HEK293 (cell line): ENCODE measurements around the gene NR1H2.
A peak's percentile ranks its signal among the peaks of the same experiment; 100 is the strongest.
"Not testable (repeated sequence)": the region's sequence is repeated elsewhere in the genome, so short reads cannot be mapped to it uniquely, and the experiment has no call there.

Experiments
- CTCF ChIA-PET: fragments of 350-600 bp; formaldehyde crosslinking; extraction: SDS; loops from one replicate; lab custom pipeline; 2021; ENCODE audit warnings: antibody characterized with exemption; lab: Yijun Ruan, JAX
- POLR2A ChIA-PET: fragments of 300-600 bp; formaldehyde crosslinking; extraction: SDS; loops from one replicate; lab custom pipeline; 2020; ENCODE audit warnings: antibody characterized with exemption, inconsistent platforms; lab: Yijun Ruan, JAX
- H3K27ac ChIP-seq: fragments of 200-500 bp; sonication (Bioruptor generic); 2 replicates; pipeline ENCODE4 v1.5.1; 2014; ENCODE audit warnings: low read depth, low read length, control low read depth, inconsistent platforms; ENCODE audit errors: extremely low read depth
- H3K36me3 ChIP-seq, 2 experiments: fragments of 200-500 bp in 1 of 2; sonication (Bioruptor generic) in 1 of 2; 1 replicate in 1 of 2; 2 replicates in 1 of 2; pipeline ENCODE4 v1.5.1; 2014 to 2017; ENCODE audit warnings: inconsistent platforms in 2 of 2, low read length in 2 of 2; ENCODE audit not compliant: control insufficient read depth in 2 of 2, insufficient read depth in 1 of 2
- H3K4me1 ChIP-seq: fragments of 200-500 bp; sonication (Bioruptor generic); 2 replicates; pipeline ENCODE4 v1.5.1; 2014; ENCODE audit warnings: mild to moderate bottlenecking, low read length, inconsistent platforms; ENCODE audit not compliant: control insufficient read depth, insufficient read depth
- H3K4me3 ChIP-seq: 2 replicates; pipeline ENCODE4 v1.5.1; 2011; ENCODE audit warnings: low read depth, mild to moderate bottlenecking, control low read depth, low read length, moderate library complexity
- H3K9me3 ChIP-seq: fragments of 200-500 bp; sonication (Bioruptor generic); 2 replicates; pipeline ENCODE4 v1.5.1; 2014; ENCODE audit warnings: low read depth, low read length, inconsistent platforms; ENCODE audit not compliant: control insufficient read depth, insufficient read depth
- REPIN1 ChIP-seq: fragments of 450-650 bp; formaldehyde crosslinking; IDR thresholded peaks from 2 replicates; pipeline ENCODE4 v1.5.1; 2017; ENCODE audit warnings: missing biosample characterization, missing genetic modification characterization, low read depth
- ZBTB1 ChIP-seq: fragments of 450-650 bp; formaldehyde crosslinking; IDR thresholded peaks from 2 replicates; pipeline ENCODE4 v1.5.1; 2016; ENCODE audit warnings: missing biosample characterization, missing genetic modification characterization
- ZNF518A ChIP-seq: fragments of 450-650 bp; formaldehyde crosslinking; conservative IDR thresholded peaks from 2 replicates; pipeline ENCODE4 v1.5.1; 2016; ENCODE audit warnings: low read depth, missing biosample characterization, missing genetic modification characterization
- ZNF560 ChIP-seq: fragments of 450-650 bp; formaldehyde crosslinking; IDR thresholded peaks from 2 replicates; pipeline ENCODE4 v1.5.1; 2017; ENCODE audit warnings: missing biosample characterization, missing genetic modification characterization, borderline replicate concordance
- ZNF561 ChIP-seq: fragments of 450-650 bp; IDR thresholded peaks from 2 replicates; pipeline ENCODE4 v1.5.1; 2018; ENCODE audit warnings: missing biosample characterization, missing genetic modification characterization, borderline replicate concordance
- ZNF624 ChIP-seq: fragments of 450-650 bp; formaldehyde crosslinking; IDR thresholded peaks from 2 replicates; pipeline ENCODE4 v1.5.1; 2017; ENCODE audit warnings: missing biosample characterization, missing genetic modification characterization
- ZNF654 ChIP-seq: fragments of 450-650 bp; formaldehyde crosslinking; IDR thresholded peaks from 2 replicates; pipeline ENCODE4 v1.5.1; 2016; ENCODE audit warnings: low read depth, missing biosample characterization, missing genetic modification characterization
- ZNF660 ChIP-seq: fragments of 450-650 bp; IDR thresholded peaks from 2 replicates; pipeline ENCODE4 v1.5.1; 2018; ENCODE audit warnings: missing biosample characterization, mild to moderate bottlenecking, missing genetic modification characterization
- ZNF791 ChIP-seq: fragments of 450-650 bp; formaldehyde crosslinking; IDR thresholded peaks from 2 replicates; pipeline ENCODE4 v1.5.1; 2016; ENCODE audit warnings: missing biosample characterization, missing genetic modification characterization
- ZSCAN5A ChIP-seq: fragments of 450-650 bp; formaldehyde crosslinking; IDR thresholded peaks from 2 replicates; pipeline ENCODE4 v1.5.1; 2016; ENCODE audit warnings: missing biosample characterization, missing genetic modification characterization
- TF ChIP-seq, protein P1 (sequence below): fragments of 450-650 bp; formaldehyde crosslinking; IDR thresholded peaks from 2 replicates; pipeline ENCODE4 v1.5.1; 2017; ENCODE audit warnings: missing biosample characterization, missing genetic modification characterization
- TF ChIP-seq, protein P2 (sequence below): fragments of 450-650 bp; formaldehyde crosslinking; IDR thresholded peaks from 2 replicates; pipeline ENCODE4 v1.5.1; 2016; ENCODE audit warnings: missing biosample characterization, missing genetic modification characterization
- TF ChIP-seq, protein P3 (sequence below): fragments of 450-650 bp; formaldehyde crosslinking; IDR thresholded peaks from 2 replicates; pipeline ENCODE4 v1.5.1; 2017; ENCODE audit warnings: missing biosample characterization, missing genetic modification characterization

Gene NR1H2

GRCh38 chr19:50352242-50352641 lies 24.0 kb upstream of the NR1H2 start (continued):
- TF ChIP-seq, protein P1, sequence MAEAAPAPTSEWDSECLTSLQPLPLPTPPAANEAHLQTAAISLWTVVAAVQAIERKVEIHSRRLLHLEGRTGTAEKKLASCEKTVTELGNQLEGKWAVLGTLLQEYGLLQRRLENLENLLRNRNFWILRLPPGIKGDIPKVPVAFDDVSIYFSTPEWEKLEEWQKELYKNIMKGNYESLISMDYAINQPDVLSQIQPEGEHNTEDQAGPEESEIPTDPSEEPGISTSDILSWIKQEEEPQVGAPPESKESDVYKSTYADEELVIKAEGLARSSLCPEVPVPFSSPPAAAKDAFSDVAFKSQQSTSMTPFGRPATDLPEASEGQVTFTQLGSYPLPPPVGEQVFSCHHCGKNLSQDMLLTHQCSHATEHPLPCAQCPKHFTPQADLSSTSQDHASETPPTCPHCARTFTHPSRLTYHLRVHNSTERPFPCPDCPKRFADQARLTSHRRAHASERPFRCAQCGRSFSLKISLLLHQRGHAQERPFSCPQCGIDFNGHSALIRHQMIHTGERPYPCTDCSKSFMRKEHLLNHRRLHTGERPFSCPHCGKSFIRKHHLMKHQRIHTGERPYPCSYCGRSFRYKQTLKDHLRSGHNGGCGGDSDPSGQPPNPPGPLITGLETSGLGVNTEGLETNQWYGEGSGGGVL (tag by site-specific recombination), result no peak

DNA sequence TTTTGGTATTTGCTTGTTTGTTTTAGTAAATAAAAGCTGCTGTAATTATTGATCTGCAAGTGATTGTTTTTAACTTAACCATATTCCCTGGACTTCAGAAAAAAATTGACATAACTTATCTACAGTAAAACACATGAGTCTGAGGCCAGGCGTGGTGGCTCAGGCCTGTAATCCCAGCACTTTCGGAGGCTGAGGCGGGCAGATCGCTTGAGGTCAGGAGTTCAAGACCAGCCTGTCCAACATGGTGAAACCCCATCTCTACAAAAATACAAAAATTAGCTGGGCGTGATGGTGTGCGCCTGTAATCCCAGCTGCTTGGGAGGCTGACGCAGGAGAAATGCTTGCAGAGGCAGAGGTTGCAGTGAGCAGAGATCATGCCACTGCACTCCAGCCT lies 22.8 kb upstream of the NR1H2 start:
- not testable (repeated sequence) for H3K36me3 ChIP-seq, H3K4me1 ChIP-seq, H3K4me3 ChIP-seq, H3K27ac ChIP-seq, H3K9me3 ChIP-seq
- CTCF ChIA-PET, result interaction anchor here (1.1 to 1.2 kb wide), 4 partner anchors 10 to 206 kb away, joined by 3 to 4 read pairs (median 3); no protein-coding TSS in a partner anchor
- POLR2A ChIA-PET, result interaction anchor here (0.6 kb wide), 1 partner anchor 306 kb away, joined by 3 read pairs; no protein-coding TSS in a partner anchor

- Histone ChIP-seq H3K9me3 (no peaks in the 10 kb centered on the region), H3K4me1 (no peaks in the 10 kb centered on the region), H3K36me3 (peaks cover 0 to 5% of the 10 kb centered on the region in 2 experiments; a peak in 1 of 3 replicates), H3K27ac (no peak overlapping the region), H3K4me3 (no peak overlapping the region)
- CTCF ChIA-PET, result interaction anchor here (0.6 to 2.4 kb wide), 45 partner anchors 10 to 1540 kb away, joined by 3 to 40 read pairs (median 4); no protein-coding TSS in a partner anchor
- TF ChIP-seq ZNF791 (no peak), ZSCAN5A (no peak), ZNF518A (tag by site-specific recombination) (no peak), ZNF560 (tag by site-specific recombination) (no peak), ZNF654 (no peak), REPIN1 (tag by site-specific recombination) (peak; percentile 95)
- POLR2A ChIA-PET, result interaction anchor here (1.1 to 1.4 kb wide), 4 partner anchors 12 to 103 kb away, joined by 3 to 7 read pairs (median 5); partner anchors contain the start of gene NR1H2
These were observed 19.5 kb upstream of the NR1H2 start for GRCh38 chr19:50356691-50357177.

DNA sequence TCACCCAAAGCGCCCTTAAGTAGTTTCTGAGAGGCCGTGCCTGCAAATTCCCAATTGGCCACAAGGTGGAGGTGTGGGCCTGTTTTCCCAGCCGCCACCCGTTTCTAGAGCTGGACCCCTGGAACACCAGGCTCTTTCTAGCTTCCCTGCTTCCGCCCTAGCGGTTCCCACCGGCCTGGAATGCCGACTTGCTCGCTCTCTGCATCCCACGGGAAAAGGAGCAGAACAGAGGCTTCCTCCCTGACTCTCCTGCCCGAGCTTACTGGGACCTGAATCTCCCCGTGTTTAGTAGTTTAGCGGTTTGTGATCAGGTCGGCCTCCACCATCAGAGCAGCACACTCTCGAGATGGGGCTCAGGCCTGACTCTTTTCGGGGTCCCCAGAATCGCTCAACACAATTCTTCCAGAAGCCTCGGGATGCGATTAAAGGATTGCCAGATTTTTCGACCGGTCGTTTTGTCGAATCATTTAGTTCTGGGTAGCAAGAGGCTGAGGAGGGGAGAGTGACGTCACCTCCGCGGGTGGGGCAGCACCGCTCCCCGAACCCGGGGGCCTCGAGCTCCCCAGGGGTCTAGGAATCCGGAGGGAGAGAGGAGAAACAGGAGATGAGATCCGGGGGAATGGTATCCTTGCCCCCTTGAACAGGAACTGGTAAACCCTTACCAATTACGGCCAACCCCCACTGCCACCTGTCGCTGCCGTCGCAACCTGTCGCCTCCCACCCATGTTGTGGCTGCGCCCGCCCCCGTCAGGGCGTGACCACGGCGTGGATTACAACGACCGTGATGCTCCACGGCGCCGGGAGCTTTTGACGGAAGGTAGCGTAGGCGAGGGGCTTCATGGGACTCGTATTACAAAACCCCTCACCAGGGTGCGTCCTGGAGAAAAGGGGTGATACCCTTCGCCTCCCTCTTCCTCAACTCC lies 18.8 kb upstream of the NR1H2 start:
- ChIA-PET CTCF (interaction anchor here (0.6 to 2.4 kb wide), 49 partner anchors 8 to 1541 kb away, joined by 3 to 40 read pairs (median 4); no protein-coding TSS in a partner anchor), POLR2A (interaction anchor here (1.1 to 1.4 kb wide), 5 partner anchors 12 to 103 kb away, joined by 3 to 7 read pairs (median 4); partner anchors contain the start of genes NR1H2 and POLD1)
- no peaks in the 10 kb centered on the region for H3K9me3 ChIP-seq
- peaks cover 0 to 5% of the 10 kb centered on the region in 2 experiments; a peak in 1 of 3 replicates for H3K36me3 ChIP-seq
- no peaks in the 10 kb centered on the region for H3K4me1 ChIP-seq
- no peak overlapping the region for H3K27ac ChIP-seq
- H3K4me3 ChIP-seq, result peak overlapping the region; percentile 32
- no peak for TF ChIP-seq ZBTB1 (tag by site-specific recombination)
- TF ChIP-seq, protein P2, sequence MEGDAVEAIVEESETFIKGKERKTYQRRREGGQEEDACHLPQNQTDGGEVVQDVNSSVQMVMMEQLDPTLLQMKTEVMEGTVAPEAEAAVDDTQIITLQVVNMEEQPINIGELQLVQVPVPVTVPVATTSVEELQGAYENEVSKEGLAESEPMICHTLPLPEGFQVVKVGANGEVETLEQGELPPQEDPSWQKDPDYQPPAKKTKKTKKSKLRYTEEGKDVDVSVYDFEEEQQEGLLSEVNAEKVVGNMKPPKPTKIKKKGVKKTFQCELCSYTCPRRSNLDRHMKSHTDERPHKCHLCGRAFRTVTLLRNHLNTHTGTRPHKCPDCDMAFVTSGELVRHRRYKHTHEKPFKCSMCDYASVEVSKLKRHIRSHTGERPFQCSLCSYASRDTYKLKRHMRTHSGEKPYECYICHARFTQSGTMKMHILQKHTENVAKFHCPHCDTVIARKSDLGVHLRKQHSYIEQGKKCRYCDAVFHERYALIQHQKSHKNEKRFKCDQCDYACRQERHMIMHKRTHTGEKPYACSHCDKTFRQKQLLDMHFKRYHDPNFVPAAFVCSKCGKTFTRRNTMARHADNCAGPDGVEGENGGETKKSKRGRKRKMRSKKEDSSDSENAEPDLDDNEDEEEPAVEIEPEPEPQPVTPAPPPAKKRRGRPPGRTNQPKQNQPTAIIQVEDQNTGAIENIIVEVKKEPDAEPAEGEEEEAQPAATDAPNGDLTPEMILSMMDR (tag by site-specific recombination), result peak; percentile 73
- TF ChIP-seq ZNF660, result no peak
- no peak for TF ChIP-seq ZNF624 (tag by site-specific recombination)
- TF ChIP-seq, protein P3, sequence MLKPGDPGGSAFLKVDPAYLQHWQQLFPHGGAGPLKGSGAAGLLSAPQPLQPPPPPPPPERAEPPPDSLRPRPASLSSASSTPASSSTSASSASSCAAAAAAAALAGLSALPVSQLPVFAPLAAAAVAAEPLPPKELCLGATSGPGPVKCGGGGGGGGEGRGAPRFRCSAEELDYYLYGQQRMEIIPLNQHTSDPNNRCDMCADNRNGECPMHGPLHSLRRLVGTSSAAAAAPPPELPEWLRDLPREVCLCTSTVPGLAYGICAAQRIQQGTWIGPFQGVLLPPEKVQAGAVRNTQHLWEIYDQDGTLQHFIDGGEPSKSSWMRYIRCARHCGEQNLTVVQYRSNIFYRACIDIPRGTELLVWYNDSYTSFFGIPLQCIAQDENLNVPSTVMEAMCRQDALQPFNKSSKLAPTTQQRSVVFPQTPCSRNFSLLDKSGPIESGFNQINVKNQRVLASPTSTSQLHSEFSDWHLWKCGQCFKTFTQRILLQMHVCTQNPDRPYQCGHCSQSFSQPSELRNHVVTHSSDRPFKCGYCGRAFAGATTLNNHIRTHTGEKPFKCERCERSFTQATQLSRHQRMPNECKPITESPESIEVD, result no peak
- TF ChIP-seq ZNF561 (tag by site-specific recombination), result 0 out of 2 replicates have a peak, but pooled peaks have one; percentile 25
